Renal cortical epithelial cell (primary cell): ENCODE results near the gene IGSF22. TPM values are rescaled to one million over a fixed set of nuclear protein-coding genes. Genes with fewer than 3 reads are reported as not detected.
"Not testable (repeated sequence)": the region's sequence is repeated elsewhere in the genome, so short reads cannot be mapped to it uniquely, and the experiment has no call there.

Source experiments
- DNase-seq: peaks from one replicate; pipeline ENCODE4 v3.0.0-alpha.2; 2011; ENCODE audit warnings: low read depth
- total RNA-seq: library from RNA; depleted of rRNA; stranded (reverse); fragments of >200 nt; gene quantifications from 2 replicates; pipeline ENCODE4 v1.2.3, GENCODE V29; 2014

The IGSF22 gene
- total RNA-seq, 1 donor from 2014 or later = 0.45 TPM

GRCh38 chr11:18691467-18692140, 34.4 kb downstream of the IGSF22 start:
- peak; percentile 40 for DNase-seq

- DNase-seq = no peak
Observed at GRCh38 chr11:18684267-18684666, 41.7 kb downstream of the IGSF22 start.

GRCh38 chr11:18682466-18682865, 43.5 kb downstream of the IGSF22 start:
- no peak for DNase-seq

GRCh38 chr11:18681949-18682348, 44.0 kb downstream of the IGSF22 start:
- not testable (repeated sequence) for DNase-seq

- peak; percentile 38 for DNase-seq
Observed at GRCh38 chr11:18677560-18677959, 48.4 kb downstream of the IGSF22 start.

GRCh38 chr11:18676803-18677202, 49.2 kb downstream of the IGSF22 start:
- DNase-seq = no peak

GRCh38 chr11:18672209-18672608, 53.8 kb downstream of the IGSF22 start:
- DNase-seq = not testable (repeated sequence)

- no peak for DNase-seq
Observed at GRCh38 chr11:18671246-18671645, 54.7 kb downstream of the IGSF22 start.

GRCh38 chr11:18669711-18670110, 56.3 kb downstream of the IGSF22 start:
- no peak for DNase-seq

- no peak for DNase-seq
Observed at GRCh38 chr11:18669219-18669596, 56.8 kb downstream of the IGSF22 start.

- DNase-seq = peak; percentile 14
Observed at GRCh38 chr11:18668131-18668530, 57.9 kb downstream of the IGSF22 start.

GRCh38 chr11:18665353-18665872, 60.6 kb downstream of the IGSF22 start:
- not testable (repeated sequence) for DNase-seq

- DNase-seq = no peak
Observed at GRCh38 chr11:18657673-18658072, 68.3 kb downstream of the IGSF22 start.

Other genes with a start within 250 kb of the IGSF22 start
- 64.8 and 95.5 TPM in 2 replicates for gene TSG101, start 199.2 kb downstream of the IGSF22 start, total RNA-seq
- gene UEVLD, start 137.5 kb downstream of the IGSF22 start, total RNA-seq = 46.6 and 75.0 TPM in 2 replicates
- not detected in 2 replicates for gene MISFA, start 126.4 kb downstream of the IGSF22 start, total RNA-seq
- gene SPTY2D1, start 91.8 kb downstream of the IGSF22 start, total RNA-seq = 16.8 and 26.9 TPM in 2 replicates
- gene TMEM86A, start 27.4 kb downstream of the IGSF22 start, total RNA-seq = 4.2 and 18.8 TPM in 2 replicates
- not detected in 2 replicates for gene PTPN5, start 65.6 kb upstream of the IGSF22 start, total RNA-seq
- not detected in 2 replicates for gene MRGPRX1, start 213.2 kb upstream of the IGSF22 start, total RNA-seq